K562 (cell line): ENCODE measurements around the gene FAM187B. TPM values are rescaled to one million over a fixed set of nuclear protein-coding genes. Genes with fewer than 3 reads are reported as not detected.

ENCODE experiments used
- ADNP ChIP-seq: fragments of 200-800 bp; sonication (Bioruptor generic); IDR thresholded peaks from 2 replicates; pipeline ENCODE4 v1.6.1; 2016; ENCODE audit warnings: missing genetic modification characterization, missing compliant biosample characterization
- ARID2 ChIP-seq: fragments of 450-650 bp; IDR thresholded peaks from 2 replicates; pipeline ENCODE4 v1.6.1; 2017; ENCODE audit warnings: antibody characterized with exemption, mild to moderate bottlenecking
- ATF1 ChIP-seq, 2 experiments: fragments of 450-650 bp in 1 of 2; IDR thresholded peaks; 2 replicates each; pipeline ENCODE4 v1.6.1; 2016; ENCODE audit warnings: missing compliant biosample characterization in 1 of 2, missing genetic modification characterization in 1 of 2
- BCOR ChIP-seq: fragments of 450-650 bp; IDR thresholded peaks from 2 replicates; pipeline ENCODE4 v1.6.1; 2016
- CBX1 ChIP-seq: sonication (generic); IDR thresholded peaks from 2 replicates; pipeline ENCODE4 v1.6.1; 2016; ENCODE audit warnings: antibody characterized with exemption, low read depth, mild to moderate bottlenecking
- CUX1 ChIP-seq: fragments of 200-800 bp; sonication (Bioruptor generic); IDR thresholded peaks from 2 replicates; pipeline ENCODE4 v1.6.1; 2016; ENCODE audit warnings: missing genetic modification characterization, missing compliant biosample characterization
- DPF2 ChIP-seq: fragments of 450-650 bp; IDR thresholded peaks from 2 replicates; pipeline ENCODE4 v1.6.1; 2016
- GABPA ChIP-seq: fragments of 200-800 bp; sonication (Bioruptor generic); conservative IDR thresholded peaks from 2 replicates; pipeline ENCODE4 v1.6.1; 2016; ENCODE audit warnings: low read depth, missing genetic modification characterization, missing compliant biosample characterization
- HDAC1 ChIP-seq, 2 experiments: fragments of 450-650 bp; IDR thresholded peaks; 2 replicates each; pipeline ENCODE4 v1.6.1; 2016 to 2017; ENCODE audit warnings: inconsistent platforms in 1 of 2, mild to moderate bottlenecking in 1 of 2, moderate library complexity in 1 of 2
- IFI16 ChIP-seq: fragments of 250-450 bp; sonication (Bioruptor Pico); IDR thresholded peaks from 2 replicates; pipeline ENCODE4 v2.1.2; 2022; ENCODE audit warnings: mild to moderate bottlenecking, inconsistent platforms
- JUN ChIP-seq, 2 experiments: sonication (generic) in 1 of 2; formaldehyde crosslinking in 1 of 2; IDR thresholded peaks; 2 replicates each; pipeline versions ENCODE4 v1.6.1 to v1.8.0; 2012 to 2022; ENCODE audit warnings: borderline replicate concordance in 2 of 2, mild to moderate bottlenecking in 2 of 2, improper control_type of control experiment in 1 of 2, low read depth in 1 of 2, low read length in 1 of 2, missing genetic modification reagents in 1 of 2
- PTTG1 ChIP-seq: fragments of 450-650 bp; IDR thresholded peaks from 2 replicates; pipeline ENCODE4 v1.6.1; 2016; ENCODE audit warnings: low read depth, mild to moderate bottlenecking, missing genetic modification characterization, missing compliant biosample characterization
- RCOR1 ChIP-seq, 2 experiments: IDR thresholded peaks; 2 replicates each; pipeline ENCODE4 v1.6.1; 2012; ENCODE audit warnings: low read depth in 2 of 2, low read length in 2 of 2, borderline replicate concordance in 1 of 2, improper control_type of control experiment in 1 of 2
- SMARCE1 ChIP-seq: fragments of 450-650 bp; IDR thresholded peaks from 2 replicates; pipeline ENCODE4 v1.7.1; 2016; ENCODE audit warnings: mild to moderate bottlenecking
- TAF9B ChIP-seq: fragments of 450-650 bp; IDR thresholded peaks from 2 replicates; pipeline ENCODE4 v1.6.1; 2018; ENCODE audit warnings: mild to moderate bottlenecking; ENCODE audit not compliant: partially characterized antibody
- USF2 ChIP-seq: sonication (generic); formaldehyde crosslinking; IDR thresholded peaks from 2 replicates; pipeline ENCODE4 v1.5.0; 2020; ENCODE audit warnings: missing genetic modification reagents
- ZMIZ1 ChIP-seq, 2 experiments: fragments of 150-350 bp in 1 of 2; IDR thresholded peaks; 2 replicates each; pipeline ENCODE4 v1.6.1; 2012 to 2016; ENCODE audit warnings: low read depth in 2 of 2, low read length in 2 of 2, mild to moderate bottlenecking in 1 of 2, moderate library complexity in 1 of 2
- ZNF24 ChIP-seq: fragments of 450-650 bp; IDR thresholded peaks from 2 replicates; pipeline ENCODE4 v1.6.1; 2016
- ZNF324 ChIP-seq: fragments of 250-450 bp; sonication (Bioruptor Pico); IDR thresholded peaks from 2 replicates; pipeline ENCODE4 v1.4.0; 2020; ENCODE audit warnings: mild to moderate bottlenecking
- polyA plus RNA-seq, 8 experiments: library from polyadenylated mRNA; depleted of rRNA in 4 of 8; stranded (reverse) in 5 of 8; unstranded in 3 of 8; fragments of >200 nt; fragmentation: Nextera tagmentation in 2 of 8; fragmentation: Illumina TruSeq in 1 of 8; extraction: Ambion mirVana in 2 of 8; extraction: Trizol in 1 of 8; gene quantifications; 2 replicates each; pipeline versions ENCODE4 v1.2.1 to v1.2.3, GENCODE V29; 2011 to 2014; ENCODE audit warnings: inconsistent platforms in 1 of 8, missing spikeins in 1 of 8
- total RNA-seq, 7 experiments: library from RNA; depleted of rRNA in 6 of 7; stranded (reverse); fragments of >200 nt in 6 of 7; fragmentation: Illumina TruSeq in 2 of 7; extraction: Trizol in 2 of 7; gene quantifications; 2 replicates each; pipeline versions ENCODE4 v1.2.1 to v1.2.3, GENCODE V29; 2011 to 2021; ENCODE audit warnings: low replicate concordance in 1 of 7

FAM187B gene
- total and polyA plus RNA-seq, 9 of the 15 experiments (the other 6 are each of a cell fraction or from before 2014, with no cell fraction given): 0.04 to 0.09 TPM; not detected in 7

GRCh38 chr19:35220315-35220921 lies 8.1 kb downstream of the FAM187B start (continued):
- TF ChIP-seq HDAC1 (IDR thresholded peaks at IDR 0.05): peak; percentile 69 to 95
- TF ChIP-seq ADNP (tag): peak; percentile 12; the same call in 1 of the 2 replicates
- peak in 1 of 2 experiments; percentile 88; a peak in 2 of 4 replicates for TF ChIP-seq ZMIZ1 (IDR thresholded peaks at IDR 0.05; ENCODE audit: low read depth in 2 of 2, low read length in 2 of 2)
- TF ChIP-seq ATF1 (CRISPR knock-in tag; IDR thresholded peaks at IDR 0.05): no peak
- peak; percentile 71 for TF ChIP-seq ATF1 (tag; IDR thresholded peaks at IDR 0.05)
- peak; percentile 59; the same call in 1 of the 2 replicates for TF ChIP-seq BCOR
- peak; percentile 60 for TF ChIP-seq PTTG1
- peak; percentile 79 for TF ChIP-seq CBX1
- TF ChIP-seq RCOR1 (IDR thresholded peaks at IDR 0.05; ENCODE audit: borderline replicate concordance in 1 of 2, low read depth in 2 of 2, low read length in 2 of 2): peak; percentile 90 to 99
- TF ChIP-seq JUN (IDR thresholded peaks at IDR 0.05; ENCODE audit: borderline replicate concordance, low read depth, low read length): no peak
- no peak for TF ChIP-seq JUN (CRISPR knock-in tag; IDR thresholded peaks at IDR 0.05; ENCODE audit: borderline replicate concordance)
- TF ChIP-seq CUX1 (CRISPR knock-in tag): peak; percentile 89
- no peak for TF ChIP-seq ZNF324
- peak; percentile 29 for TF ChIP-seq TAF9B
- TF ChIP-seq GABPA: peak; percentile 46
- peak; percentile 54; the same call in 1 of the 2 replicates for TF ChIP-seq ZNF24
- TF ChIP-seq DPF2: peak; percentile 96
- TF ChIP-seq ARID2: no peak
- no peak for TF ChIP-seq IFI16 (CRISPR knock-in tag)
- TF ChIP-seq SMARCE1: peak; percentile 88
- peak; percentile 97 for TF ChIP-seq USF2
